ENCODE measurements around the gene UQCRQ. TPM values are rescaled to one million over a fixed set of nuclear protein-coding genes. Genes with fewer than 3 reads are reported as not detected.

UQCRQ gene
- total RNA-seq, 1 donor from 2014 or later, result 1,839 TPM

- no peaks in the 10 kb centered on the region for H3K27me3 ChIP-seq (ENCODE audit: low read depth)
- no peak overlapping the region for H3K27ac ChIP-seq (replicated peaks)
- no peak for DNase-seq
- no peaks in the 10 kb centered on the region for H3K4me1 ChIP-seq
- TF ChIP-seq CTCF (IDR thresholded peaks at IDR 0.05; ENCODE audit: borderline replicate concordance), result no peak
- H3K4me3 ChIP-seq, result no peak overlapping the region
- intact Hi-C loops (cut with micrococcal nuclease), result no loop called here
- no peaks in the 10 kb centered on the region for H3K9me3 ChIP-seq (replicated peaks)
- H3K36me3 ChIP-seq, result peaks cover 46% of the 10 kb centered on the region
These were observed 49.6 kb downstream of the UQCRQ start for GRCh38 chr5:132916086-132916485.

Other genes with a start within 250 kb of the UQCRQ start
- gene IL13, start 208.5 kb upstream of the UQCRQ start, total RNA-seq, result not detected
- gene IL4, start 192.7 kb upstream of the UQCRQ start, total RNA-seq, result not detected
- 11.9 TPM for gene KIF3A, start 129.1 kb upstream of the UQCRQ start, total RNA-seq
- gene CCNI2, start 119.2 kb upstream of the UQCRQ start, total RNA-seq, result 0.08 TPM
- 27.2 TPM for gene SEPTIN8, start 89.4 kb upstream of the UQCRQ start, total RNA-seq
- gene SOWAHA, start 53.3 kb upstream of the UQCRQ start, total RNA-seq, result not detected
- 4.9 TPM for gene SHROOM1, start 36.0 kb upstream of the UQCRQ start, total RNA-seq
- gene GDF9, start 173 bp upstream of the UQCRQ start, total RNA-seq, result 0.52 TPM
- 1.9 TPM for gene LEAP2, start 7.0 kb downstream of the UQCRQ start, total RNA-seq
- gene AFF4, start 97.0 kb downstream of the UQCRQ start, total RNA-seq, result 32.1 TPM
- gene ZCCHC10, start 159.9 kb downstream of the UQCRQ start, total RNA-seq, result 18.7 TPM
- 80.2 TPM for gene HSPA4, start 185.4 kb downstream of the UQCRQ start, total RNA-seq

Data from left ventricle myocardium inferior (tissue), 1 donor.